Keratinocyte (primary cell): ENCODE results near the gene BATF.

Source experiments
- CTCF ChIP-seq, 3 experiments: IDR thresholded peaks in 1 of 3; conservative IDR thresholded peaks in 1 of 3; optimal IDR thresholded peaks in 1 of 3; 2 replicates in 2 of 3; 3 replicates in 1 of 3; pipeline versions ENCODE3 to v1.5.1; 2011; ENCODE audit warnings: low read length in 3 of 3, mild to moderate bottlenecking in 3 of 3, moderate library complexity in 2 of 3, control low read depth in 1 of 3, inconsistent platforms in 1 of 3; ENCODE audit not compliant: insufficient read depth in 2 of 3; ENCODE audit errors: extremely low read depth in 1 of 3
- EZH2 ChIP-seq: IDR thresholded peaks from one replicate; pipeline ENCODE4 v1.6.1; 2012; ENCODE audit warnings: inconsistent platforms, mild to moderate bottlenecking, low read length, moderate library complexity

- TF ChIP-seq CTCF (optimal IDR thresholded peaks at IDR 0.05 in 1 of 3, IDR thresholded peaks at IDR 0.05 in 1 of 3, conservative IDR thresholded peaks at IDR 0.05 in 1 of 3; ENCODE audit: extremely low read depth in 1 of 3, insufficient read depth in 2 of 3, low read length in 3 of 3), result no peak
- no peak for TF ChIP-seq EZH2
These were observed 49.8 kb downstream of the BATF start for GRCh38 chr14:75572104-75572503.
